Measurements from ENCODE around the gene MERTK.
A peak's percentile ranks its signal among the peaks of the same experiment; 100 is the strongest.
"Not testable (repeated sequence)": the region's sequence is repeated elsewhere in the genome, so short reads cannot be mapped to it uniquely, and the experiment has no call there.

DNA sequence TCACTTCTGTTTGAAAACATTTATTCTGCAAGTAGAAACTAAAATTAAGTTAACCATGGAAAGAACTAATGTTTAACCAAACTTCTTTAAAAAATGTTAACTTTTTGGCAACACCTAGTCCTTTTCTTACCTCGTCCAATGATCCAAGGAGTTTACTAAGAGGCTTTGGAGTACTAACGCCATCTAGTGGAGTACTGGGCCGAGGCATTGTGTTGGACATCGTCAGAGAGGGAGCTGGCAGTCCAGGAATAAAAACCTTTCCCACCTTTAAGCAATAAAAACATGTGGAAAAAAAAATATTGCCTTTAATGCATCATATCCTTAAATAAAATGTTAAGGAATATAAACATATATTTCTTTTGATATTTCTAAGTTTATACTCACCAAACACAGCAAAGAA is 47.8 kb upstream of the MERTK start:
- TF ChIP-seq, protein P1, sequence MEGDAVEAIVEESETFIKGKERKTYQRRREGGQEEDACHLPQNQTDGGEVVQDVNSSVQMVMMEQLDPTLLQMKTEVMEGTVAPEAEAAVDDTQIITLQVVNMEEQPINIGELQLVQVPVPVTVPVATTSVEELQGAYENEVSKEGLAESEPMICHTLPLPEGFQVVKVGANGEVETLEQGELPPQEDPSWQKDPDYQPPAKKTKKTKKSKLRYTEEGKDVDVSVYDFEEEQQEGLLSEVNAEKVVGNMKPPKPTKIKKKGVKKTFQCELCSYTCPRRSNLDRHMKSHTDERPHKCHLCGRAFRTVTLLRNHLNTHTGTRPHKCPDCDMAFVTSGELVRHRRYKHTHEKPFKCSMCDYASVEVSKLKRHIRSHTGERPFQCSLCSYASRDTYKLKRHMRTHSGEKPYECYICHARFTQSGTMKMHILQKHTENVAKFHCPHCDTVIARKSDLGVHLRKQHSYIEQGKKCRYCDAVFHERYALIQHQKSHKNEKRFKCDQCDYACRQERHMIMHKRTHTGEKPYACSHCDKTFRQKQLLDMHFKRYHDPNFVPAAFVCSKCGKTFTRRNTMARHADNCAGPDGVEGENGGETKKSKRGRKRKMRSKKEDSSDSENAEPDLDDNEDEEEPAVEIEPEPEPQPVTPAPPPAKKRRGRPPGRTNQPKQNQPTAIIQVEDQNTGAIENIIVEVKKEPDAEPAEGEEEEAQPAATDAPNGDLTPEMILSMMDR (IDR thresholded peaks at IDR 0.05 in 2 of 3, conservative IDR thresholded peaks at IDR 0.05 in 1 of 3; ENCODE audit: control insufficient read depth in 2 of 3, extremely low read depth in 1 of 3, insufficient read depth in 1 of 3, low read depth in 3 of 3, low read length in 3 of 3) = 0 out of 6 replicates have a peak, but pooled peaks have one; percentile 2 to 27 (median 15)
- not testable (repeated sequence) for TF ChIP-seq MTA3 (IDR thresholded peaks at IDR 0.05; ENCODE audit: borderline replicate concordance, low read length); NFIC (IDR thresholded peaks at IDR 0.05; ENCODE audit: low read depth, low read length); RAD21 (IDR thresholded peaks at IDR 0.05; ENCODE audit: insufficient read depth, low read depth, low read length); POLR2AphosphoS5 (IDR thresholded peaks at IDR 0.05; ENCODE audit: low read length)

Data from GM12878 (cell line).